Measurements from ENCODE around the gene CHST11.

GRCh38 chr12:104735801-104736200, 279.1 kb downstream of the CHST11 start:
- TF ChIP-seq CTCF (IDR thresholded peaks at IDR 0.05) (no peak), POLR2A (IDR thresholded peaks at IDR 0.05) (no peak)
